Measurements from ENCODE around the gene GCLC. TPM values are rescaled to one million over a fixed set of nuclear protein-coding genes. Genes with fewer than 3 reads are reported as not detected.

The GCLC gene
- total and polyA plus RNA-seq, 4 donors = 13.2 to 40.0 (median 22.9) TPM

- H3K9ac ChIP-seq (ENCODE audit: insufficient read depth in 1 of 2, low read length in 2 of 2) = peak overlapping the region in 1 of 2 donors; percentile 73
- ATAC-seq (ENCODE audit: insufficient read depth, low FRiP score) = no peak
- no peak for TF ChIP-seq CTCF (IDR thresholded peaks at IDR 0.05; ENCODE audit: control extremely low read depth, extremely low read depth)
- peak overlapping the region in 1 of 2 donors; percentile 17 for H3K27ac ChIP-seq (ENCODE audit: low read depth in 1 of 2, low read length in 1 of 2)
- H3K4me3 ChIP-seq = no peak overlapping the region
- WGBS, 2 donors = 55 to 62% methylated on average over 8 of the region's 8 CpGs
- H3K27me3 ChIP-seq (ENCODE audit: control insufficient read depth in 3 of 3, insufficient read depth in 3 of 3, low read length in 2 of 3) = peaks cover 0 to 2% (median 0%) of the 10 kb centered on the region in 3 donors
- H3K9me3 ChIP-seq (ENCODE audit: control insufficient read depth in 4 of 4, insufficient read depth in 3 of 4, low read length in 3 of 4) = no peaks in the 10 kb centered on the region
- peaks cover 0 to 2% (median 0%) of the 10 kb centered on the region in 4 donors for H3K36me3 ChIP-seq (ENCODE audit: control insufficient read depth in 4 of 4, insufficient read depth in 4 of 4, low read length in 4 of 4)
- H3K4me1 ChIP-seq (ENCODE audit: control insufficient read depth in 5 of 5, insufficient read depth in 5 of 5, low read length in 5 of 5) = peaks cover 0 to 33% (median 20%) of the 10 kb centered on the region in 5 donors
- DNase-seq = peak in 1 of 3 donors; percentile 32
Measured at GRCh38 chr6:53532061-53532797, 12.7 kb downstream of the GCLC start.

- no peak for TF ChIP-seq CTCF (IDR thresholded peaks at IDR 0.05; ENCODE audit: control extremely low read depth, extremely low read depth)
- Histone ChIP-seq H3K4me1 (ENCODE audit: control insufficient read depth in 5 of 5, insufficient read depth in 5 of 5, low read length in 5 of 5) (peaks cover 0 to 36% (median 20%) of the 10 kb centered on the region in 5 donors), H3K27me3 (ENCODE audit: control insufficient read depth in 3 of 3, insufficient read depth in 3 of 3, low read length in 2 of 3) (no peaks in the 10 kb centered on the region), H3K27ac (ENCODE audit: low read depth in 1 of 2, low read length in 1 of 2) (peak overlapping the region in 1 of 2 donors; percentile 51), H3K36me3 (ENCODE audit: control insufficient read depth in 4 of 4, insufficient read depth in 4 of 4, low read length in 4 of 4) (peaks cover 0 to 2% (median 0%) of the 10 kb centered on the region in 4 donors), H3K9ac (ENCODE audit: insufficient read depth in 1 of 2, low read length in 2 of 2) (no peak overlapping the region), H3K9me3 (ENCODE audit: control insufficient read depth in 4 of 4, insufficient read depth in 3 of 4, low read length in 3 of 4) (no peaks in the 10 kb centered on the region), H3K4me3 (no peak overlapping the region)
- DNase-seq (no peak), ATAC-seq (ENCODE audit: insufficient read depth, low FRiP score) (no peak)
- WGBS, 2 donors = 86 to 92% methylated on average over 6 of the region's 6 CpGs
Measured at GRCh38 chr6:53530780-53531386, 14.0 kb downstream of the GCLC start.

GRCh38 chr6:53530346-53530745, 14.6 kb downstream of the GCLC start:
- ATAC-seq (ENCODE audit: insufficient read depth, low FRiP score) (no peak), DNase-seq (no peak)
- H3K36me3 ChIP-seq (ENCODE audit: control insufficient read depth in 4 of 4, insufficient read depth in 4 of 4, low read length in 4 of 4) = peaks cover 0 to 2% (median 0%) of the 10 kb centered on the region in 4 donors
- H3K9ac ChIP-seq (ENCODE audit: insufficient read depth in 1 of 2, low read length in 2 of 2) = no peak overlapping the region
- H3K9me3 ChIP-seq (ENCODE audit: control insufficient read depth in 4 of 4, insufficient read depth in 3 of 4, low read length in 3 of 4) = no peaks in the 10 kb centered on the region
- no peak for TF ChIP-seq CTCF (IDR thresholded peaks at IDR 0.05; ENCODE audit: control extremely low read depth, extremely low read depth)
- H3K4me1 ChIP-seq (ENCODE audit: control insufficient read depth in 5 of 5, insufficient read depth in 5 of 5, low read length in 5 of 5) = peaks cover 0 to 36% (median 20%) of the 10 kb centered on the region in 5 donors
- H3K27me3 ChIP-seq (ENCODE audit: control insufficient read depth in 3 of 3, insufficient read depth in 3 of 3, low read length in 2 of 3) = no peaks in the 10 kb centered on the region
- H3K4me3 ChIP-seq = no peak overlapping the region
- H3K27ac ChIP-seq (ENCODE audit: low read depth in 1 of 2, low read length in 1 of 2) = peak overlapping the region in 1 of 2 donors; percentile 50
- 80 to 90% methylated on average over 5 of the region's 5 CpGs for WGBS, 2 donors
